HepG2 (cell line): Measurements from ENCODE around the gene NOCT. TPM values are rescaled to one million over a fixed set of nuclear protein-coding genes. Genes with fewer than 3 reads are reported as not detected.

Source experiments
- BCL6 ChIP-seq: IDR thresholded peaks from 2 replicates; pipeline ENCODE4 v1.6.1; 2016; ENCODE audit warnings: missing genetic modification reagents, missing compliant biosample characterization
- CHCHD3 ChIP-seq: sonication (generic); formaldehyde crosslinking; IDR thresholded peaks from 2 replicates; pipeline ENCODE4 v1.8.0; 2022; ENCODE audit warnings: mild to moderate bottlenecking, missing genetic modification reagents, moderate library complexity
- CREM ChIP-seq, 2 experiments: sonication (generic) in 1 of 2; formaldehyde crosslinking in 1 of 2; IDR thresholded peaks; 2 replicates each; pipeline versions ENCODE4 v1.4.0 to v1.6.1; 2016 to 2020; ENCODE audit warnings: antibody characterized with exemption in 1 of 2, mild to moderate bottlenecking in 1 of 2, missing genetic modification reagents in 1 of 2
- EEA1 ChIP-seq: sonication (generic); formaldehyde crosslinking; IDR thresholded peaks from 2 replicates; pipeline ENCODE4 v1.5.1; 2020; ENCODE audit warnings: mild to moderate bottlenecking, missing genetic modification reagents, borderline replicate concordance
- ETV5 ChIP-seq: IDR thresholded peaks from 2 replicates; pipeline ENCODE4 v1.6.1; 2018; ENCODE audit warnings: missing biosample characterization, missing genetic modification reagents, inconsistent platforms, borderline replicate concordance
- GATAD1 ChIP-seq: IDR thresholded peaks from 2 replicates; pipeline ENCODE4 v1.6.1; 2016; ENCODE audit warnings: missing genetic modification reagents, missing compliant biosample characterization
- HCFC1 ChIP-seq: fragments of 150-350 bp; IDR thresholded peaks from 2 replicates; pipeline ENCODE4 v1.6.1; 2014; ENCODE audit warnings: low read depth, low read length
- HDAC1 ChIP-seq: sonication (generic); formaldehyde crosslinking; IDR thresholded peaks from 2 replicates; pipeline ENCODE4 v1.5.1; 2020; ENCODE audit warnings: mild to moderate bottlenecking, missing genetic modification reagents
- KLF13 ChIP-seq: sonication (generic); formaldehyde crosslinking; IDR thresholded peaks from 2 replicates; pipeline ENCODE4 v1.4.0; 2020; ENCODE audit warnings: mild to moderate bottlenecking, missing genetic modification reagents
- MEF2D ChIP-seq: sonication (generic); formaldehyde crosslinking; IDR thresholded peaks from 2 replicates; pipeline ENCODE4 v1.5.1; 2020; ENCODE audit warnings: mild to moderate bottlenecking, missing genetic modification reagents
- MTF2 ChIP-seq: sonication (generic); formaldehyde crosslinking; IDR thresholded peaks from 2 replicates; pipeline ENCODE4 v1.5.0; 2020; ENCODE audit warnings: missing genetic modification reagents, borderline replicate concordance
- NFIC ChIP-seq: IDR thresholded peaks from 2 replicates; pipeline ENCODE4 v1.6.1; 2012; ENCODE audit warnings: mild to moderate bottlenecking, low read length, inconsistent platforms
- PAF1 ChIP-seq: IDR thresholded peaks from 2 replicates; pipeline ENCODE4 v1.6.1; 2016; ENCODE audit warnings: missing genetic modification reagents, missing compliant biosample characterization
- POLR2A ChIP-seq, 2 experiments: IDR thresholded peaks; 2 replicates each; pipeline ENCODE4 v1.6.1; 2011; ENCODE audit warnings: low read depth in 2 of 2, low read length in 2 of 2, mild to moderate bottlenecking in 1 of 2, moderate library complexity in 1 of 2; ENCODE audit not compliant: insufficient read depth in 1 of 2
- RBM39 ChIP-seq: fragments of 200-400 bp; formaldehyde crosslinking; IDR thresholded peaks from one replicate; pipeline ENCODE4 v1.6.1; 2018; ENCODE audit warnings: antibody characterized with exemption, mild to moderate bottlenecking, low read depth, low read length; ENCODE audit not compliant: poor library complexity, severe bottlenecking
- REL ChIP-seq: sonication (generic); formaldehyde crosslinking; conservative IDR thresholded peaks from 2 replicates; pipeline ENCODE4 v1.8.0; 2022; ENCODE audit warnings: mild to moderate bottlenecking, missing genetic modification reagents, moderate library complexity
- SIN3A ChIP-seq: IDR thresholded peaks from 2 replicates; pipeline ENCODE4 v1.6.1; 2011; ENCODE audit warnings: low read depth, mild to moderate bottlenecking, control low read depth, low read length, borderline replicate concordance
- SNAI1 ChIP-seq: sonication (generic); formaldehyde crosslinking; IDR thresholded peaks from 2 replicates; pipeline ENCODE4 v1.5.0; 2020; ENCODE audit warnings: mild to moderate bottlenecking, missing genetic modification reagents, borderline replicate concordance
- SPEN ChIP-seq: sonication (generic); formaldehyde crosslinking; IDR thresholded peaks from 2 replicates; pipeline ENCODE4 v1.5.1; 2020; ENCODE audit warnings: low read depth, mild to moderate bottlenecking, missing genetic modification reagents
- ZKSCAN5 ChIP-seq: sonication (generic); formaldehyde crosslinking; IDR thresholded peaks from 2 replicates; pipeline ENCODE4 v1.5.1; 2020; ENCODE audit warnings: mild to moderate bottlenecking, missing genetic modification reagents
- ZNF335 ChIP-seq: sonication (generic); formaldehyde crosslinking; IDR thresholded peaks from 2 replicates; pipeline ENCODE4 v1.4.0; 2020; ENCODE audit warnings: missing genetic modification reagents
- ZNF563 ChIP-seq: sonication (generic); formaldehyde crosslinking; IDR thresholded peaks from 2 replicates; pipeline ENCODE4 v1.8.0; 2022; ENCODE audit warnings: mild to moderate bottlenecking, moderate library complexity, missing genetic modification reagents
- ZNF703 ChIP-seq: sonication (generic); formaldehyde crosslinking; IDR thresholded peaks from 2 replicates; pipeline ENCODE4 v1.5.1; 2020; ENCODE audit warnings: missing genetic modification reagents, mild to moderate bottlenecking, moderate library complexity, borderline replicate concordance
- ZNF75D ChIP-seq: sonication (generic); formaldehyde crosslinking; IDR thresholded peaks from 2 replicates; pipeline ENCODE4 v1.8.1; 2023; ENCODE audit warnings: missing genetic modification reagents, mild to moderate bottlenecking, borderline replicate concordance
- ZNF788 ChIP-seq: sonication (generic); formaldehyde crosslinking; IDR thresholded peaks from 2 replicates; pipeline ENCODE4 v1.5.0; 2020; ENCODE audit warnings: mild to moderate bottlenecking, missing genetic modification reagents, borderline replicate concordance
- polyA plus RNA-seq, 8 experiments: library from polyadenylated mRNA; depleted of rRNA in 3 of 8; stranded (reverse) in 7 of 8; unstranded in 1 of 8; fragments of >200 nt; fragmentation: Illumina TruSeq in 4 of 8; extraction: Trizol in 4 of 8; gene quantifications; 2 replicates each; pipeline versions ENCODE4 v1.2.1 to v1.2.3, GENCODE V29; 2011 to 2016; ENCODE audit warnings: low read depth in 4 of 8, missing spikeins in 1 of 8, mixed read lengths in 1 of 8; ENCODE audit not compliant: insufficient read depth in 1 of 8
- total RNA-seq, 5 experiments: library from RNA; depleted of rRNA; stranded (reverse); fragments of >200 nt; fragmentation: Illumina TruSeq; extraction: Trizol; gene quantifications; 2 replicates each; pipeline ENCODE4 v1.2.3, GENCODE V29; 2016; ENCODE audit warnings: low read depth in 1 of 5
- TF ChIP-seq, protein P1 (sequence below): sonication (generic); IDR thresholded peaks from 2 replicates; pipeline ENCODE4 v1.6.1; 2016; ENCODE audit warnings: low read depth, borderline replicate concordance
- TF ChIP-seq, protein P2 (sequence below): sonication (generic); formaldehyde crosslinking; IDR thresholded peaks from 2 replicates; pipeline ENCODE4 v1.4.0; 2020; ENCODE audit warnings: missing genetic modification reagents

Gene NOCT
- total and polyA plus RNA-seq, 2 of the 13 experiments (the other 11 are each of a cell fraction or from before 2014, with no cell fraction given), result 3.6 to 13.1 TPM

DNA sequence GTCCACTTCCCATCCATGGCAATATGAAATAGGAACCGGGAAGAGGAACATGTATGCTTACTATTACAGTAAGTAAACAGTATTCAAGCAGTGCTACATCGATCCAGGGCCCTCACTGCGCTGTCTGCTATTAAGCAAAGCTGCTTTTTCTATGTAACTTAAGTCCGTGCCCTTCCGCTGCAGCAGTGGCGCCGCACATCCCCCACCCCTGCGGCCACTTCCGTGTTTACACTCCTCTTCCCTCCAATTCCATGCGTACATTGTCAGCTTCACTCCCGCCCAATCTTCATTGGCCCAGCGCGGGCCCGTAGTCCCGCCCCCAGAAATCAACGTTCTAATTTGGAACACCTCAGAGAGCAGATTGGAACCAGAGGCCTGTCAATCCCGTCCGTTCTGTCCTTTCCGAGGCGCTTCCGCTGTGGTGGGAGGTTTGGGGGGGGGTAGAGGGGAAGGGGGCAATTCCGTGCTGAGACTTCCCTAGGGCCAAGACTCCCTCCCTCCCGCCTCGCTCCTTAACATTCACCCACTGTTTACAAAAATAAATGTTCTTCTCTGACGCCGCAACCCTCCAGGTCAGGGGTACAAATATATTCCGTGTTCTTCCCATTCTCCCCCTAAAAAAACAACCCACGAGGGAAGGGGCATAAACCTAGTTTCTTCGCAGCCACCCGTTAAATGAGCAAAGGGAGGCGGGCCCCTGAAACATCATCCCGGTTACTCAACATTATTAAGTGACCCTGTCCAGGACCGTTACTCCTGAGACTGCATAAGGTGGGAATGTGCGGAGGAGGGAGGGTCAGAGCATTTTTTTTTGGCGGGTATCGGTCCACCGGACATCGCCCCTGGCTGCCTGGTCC is 67.4 kb downstream of the NOCT start (continued):
- TF ChIP-seq HCFC1, result peak; percentile 35; the same call in 1 of the 2 replicates
- TF ChIP-seq EEA1, result no peak
- no peak for TF ChIP-seq ZNF703 (CRISPR knock-in tag)
- no peak for TF ChIP-seq MTF2
- 0 out of 2 replicates have a peak, but pooled peaks have one; percentile 37 for TF ChIP-seq SNAI1 (CRISPR knock-in tag)
- peak; percentile 70 for TF ChIP-seq BCL6 (CRISPR knock-in tag)
- TF ChIP-seq, protein P1, sequence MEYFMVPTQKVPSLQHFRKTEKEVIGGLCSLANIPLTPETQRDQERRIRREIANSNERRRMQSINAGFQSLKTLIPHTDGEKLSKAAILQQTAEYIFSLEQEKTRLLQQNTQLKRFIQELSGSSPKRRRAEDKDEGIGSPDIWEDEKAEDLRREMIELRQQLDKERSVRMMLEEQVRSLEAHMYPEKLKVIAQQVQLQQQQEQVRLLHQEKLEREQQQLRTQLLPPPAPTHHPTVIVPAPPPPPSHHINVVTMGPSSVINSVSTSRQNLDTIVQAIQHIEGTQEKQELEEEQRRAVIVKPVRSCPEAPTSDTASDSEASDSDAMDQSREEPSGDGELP, result 0 out of 2 replicates have a peak, but pooled peaks have one; percentile 19
- peak; percentile 61; the same call in 1 of the 2 replicates for TF ChIP-seq MEF2D (CRISPR knock-in tag)
- peak; percentile 79 for TF ChIP-seq GATAD1 (CRISPR knock-in tag)
- TF ChIP-seq CREM (IDR thresholded peaks at IDR 0.05), result peak; percentile 76; the same call in 1 of the 2 replicates
- TF ChIP-seq CREM (CRISPR knock-in tag; IDR thresholded peaks at IDR 0.05), result no peak
- peak in 1 of 2 experiments; percentile 53; a peak in 2 of 4 replicates for TF ChIP-seq POLR2A (IDR thresholded peaks at IDR 0.05; ENCODE audit: insufficient read depth in 1 of 2, low read depth in 2 of 2, low read length in 2 of 2)
- TF ChIP-seq ETV5 (CRISPR knock-in tag), result peak; percentile 92
- TF ChIP-seq SPEN (CRISPR knock-in tag), result peak; percentile 67; the same call in 1 of the 2 replicates
- no peak for TF ChIP-seq ZNF563 (CRISPR knock-in tag)
- no peak for TF ChIP-seq KLF13 (CRISPR knock-in tag)
- 0 out of 2 replicates have a peak, but pooled peaks have one; percentile 62 for TF ChIP-seq REL (CRISPR knock-in tag)
- TF ChIP-seq ZKSCAN5 (CRISPR knock-in tag), result no peak
- no peak for TF ChIP-seq ZNF75D (CRISPR knock-in tag)
- TF ChIP-seq SIN3A, result peak; percentile 98
- no peak for TF ChIP-seq NFIC
- no peak for TF ChIP-seq PAF1 (CRISPR knock-in tag)
- peak; percentile 78; the same call in 1 of the 2 replicates for TF ChIP-seq ZNF788 (CRISPR knock-in tag)
- no peak for TF ChIP-seq CHCHD3
- TF ChIP-seq, protein P2, sequence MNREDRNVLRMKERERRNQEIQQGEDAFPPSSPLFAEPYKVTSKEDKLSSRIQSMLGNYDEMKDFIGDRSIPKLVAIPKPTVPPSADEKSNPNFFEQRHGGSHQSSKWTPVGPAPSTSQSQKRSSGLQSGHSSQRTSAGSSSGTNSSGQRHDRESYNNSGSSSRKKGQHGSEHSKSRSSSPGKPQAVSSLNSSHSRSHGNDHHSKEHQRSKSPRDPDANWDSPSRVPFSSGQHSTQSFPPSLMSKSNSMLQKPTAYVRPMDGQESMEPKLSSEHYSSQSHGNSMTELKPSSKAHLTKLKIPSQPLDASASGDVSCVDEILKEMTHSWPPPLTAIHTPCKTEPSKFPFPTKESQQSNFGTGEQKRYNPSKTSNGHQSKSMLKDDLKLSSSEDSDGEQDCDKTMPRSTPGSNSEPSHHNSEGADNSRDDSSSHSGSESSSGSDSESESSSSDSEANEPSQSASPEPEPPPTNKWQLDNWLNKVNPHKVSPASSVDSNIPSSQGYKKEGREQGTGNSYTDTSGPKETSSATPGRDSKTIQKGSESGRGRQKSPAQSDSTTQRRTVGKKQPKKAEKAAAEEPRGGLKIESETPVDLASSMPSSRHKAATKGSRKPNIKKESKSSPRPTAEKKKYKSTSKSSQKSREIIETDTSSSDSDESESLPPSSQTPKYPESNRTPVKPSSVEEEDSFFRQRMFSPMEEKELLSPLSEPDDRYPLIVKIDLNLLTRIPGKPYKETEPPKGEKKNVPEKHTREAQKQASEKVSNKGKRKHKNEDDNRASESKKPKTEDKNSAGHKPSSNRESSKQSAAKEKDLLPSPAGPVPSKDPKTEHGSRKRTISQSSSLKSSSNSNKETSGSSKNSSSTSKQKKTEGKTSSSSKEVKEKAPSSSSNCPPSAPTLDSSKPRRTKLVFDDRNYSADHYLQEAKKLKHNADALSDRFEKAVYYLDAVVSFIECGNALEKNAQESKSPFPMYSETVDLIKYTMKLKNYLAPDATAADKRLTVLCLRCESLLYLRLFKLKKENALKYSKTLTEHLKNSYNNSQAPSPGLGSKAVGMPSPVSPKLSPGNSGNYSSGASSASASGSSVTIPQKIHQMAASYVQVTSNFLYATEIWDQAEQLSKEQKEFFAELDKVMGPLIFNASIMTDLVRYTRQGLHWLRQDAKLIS, result no peak
- peak; percentile 90 for TF ChIP-seq RBM39
- TF ChIP-seq ZNF335 (CRISPR knock-in tag), result no peak
- peak; percentile 90 for TF ChIP-seq HDAC1 (CRISPR knock-in tag)
